GM10847 (cell line): ENCODE results near the gene TMPRSS9.

Experiments
- POLR2A ChIP-seq: IDR thresholded peaks from 2 replicates; pipeline ENCODE4 v1.6.1; 2011; ENCODE audit not compliant: insufficient read length; ENCODE audit errors: extremely low read depth

TMPRSS9 gene

DNA sequence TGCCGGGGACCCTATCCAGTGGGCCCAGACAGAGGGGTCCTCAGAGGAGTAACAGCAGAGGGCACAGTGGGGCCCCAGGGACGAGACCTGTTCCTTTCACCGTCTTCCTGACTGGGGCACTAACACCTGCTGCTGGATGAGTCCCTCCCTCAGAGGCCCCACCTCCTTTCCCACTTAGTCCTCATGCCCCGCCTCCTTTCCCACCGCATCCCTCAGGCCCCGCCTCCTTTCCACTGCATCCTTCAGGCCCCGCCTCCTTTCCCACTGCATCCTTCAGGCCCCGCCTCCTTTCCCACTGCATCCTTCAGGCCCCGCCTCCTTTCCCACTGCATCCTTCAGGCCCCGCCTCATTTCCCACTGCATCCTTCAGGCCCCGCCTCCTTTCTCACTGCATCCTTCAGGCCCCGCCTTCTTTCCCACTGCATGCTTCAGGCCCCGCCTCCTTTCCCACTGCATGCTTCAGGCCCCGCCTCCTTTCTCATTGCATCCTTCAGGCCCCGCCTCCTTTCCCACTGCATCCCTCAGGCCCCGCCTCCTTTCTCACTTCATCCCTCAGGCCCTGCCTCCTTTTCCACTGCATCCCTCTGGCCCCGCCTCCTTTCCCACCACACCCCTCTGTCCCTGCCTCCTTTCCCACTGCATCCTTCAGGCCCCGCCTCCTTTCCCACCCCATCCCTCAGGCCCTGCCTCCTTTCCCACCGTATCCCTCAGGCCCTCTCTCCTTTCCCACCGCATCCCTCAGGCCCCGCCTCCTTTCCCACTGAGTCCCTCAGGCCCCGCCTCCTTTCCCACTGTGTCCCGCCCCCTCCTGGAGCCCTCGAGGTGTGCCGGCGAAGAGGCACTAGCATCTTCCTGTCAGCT lies 24.8 kb upstream of the TMPRSS9 start:
- TF ChIP-seq POLR2A: no peak

DNA sequence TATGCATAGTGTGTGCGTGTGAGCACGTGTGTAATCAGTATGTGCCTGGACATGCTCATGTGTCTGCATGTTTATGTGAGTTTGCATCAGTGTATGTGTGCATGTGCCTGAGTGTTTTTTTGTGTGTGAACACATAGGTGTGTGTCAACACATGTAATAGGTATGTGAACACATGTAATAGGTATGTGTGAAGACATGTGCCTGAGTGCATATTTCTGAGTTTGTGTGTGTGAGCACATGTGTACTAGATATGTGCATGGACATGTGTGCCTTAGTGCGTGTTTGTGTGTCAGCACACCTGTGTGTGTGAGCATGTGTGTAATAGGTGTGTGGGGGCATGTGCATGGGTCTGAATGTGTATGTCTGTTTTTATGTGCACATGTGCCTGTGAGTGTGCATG lies 24.2 kb upstream of the TMPRSS9 start:
- no peak for TF ChIP-seq POLR2A

DNA sequence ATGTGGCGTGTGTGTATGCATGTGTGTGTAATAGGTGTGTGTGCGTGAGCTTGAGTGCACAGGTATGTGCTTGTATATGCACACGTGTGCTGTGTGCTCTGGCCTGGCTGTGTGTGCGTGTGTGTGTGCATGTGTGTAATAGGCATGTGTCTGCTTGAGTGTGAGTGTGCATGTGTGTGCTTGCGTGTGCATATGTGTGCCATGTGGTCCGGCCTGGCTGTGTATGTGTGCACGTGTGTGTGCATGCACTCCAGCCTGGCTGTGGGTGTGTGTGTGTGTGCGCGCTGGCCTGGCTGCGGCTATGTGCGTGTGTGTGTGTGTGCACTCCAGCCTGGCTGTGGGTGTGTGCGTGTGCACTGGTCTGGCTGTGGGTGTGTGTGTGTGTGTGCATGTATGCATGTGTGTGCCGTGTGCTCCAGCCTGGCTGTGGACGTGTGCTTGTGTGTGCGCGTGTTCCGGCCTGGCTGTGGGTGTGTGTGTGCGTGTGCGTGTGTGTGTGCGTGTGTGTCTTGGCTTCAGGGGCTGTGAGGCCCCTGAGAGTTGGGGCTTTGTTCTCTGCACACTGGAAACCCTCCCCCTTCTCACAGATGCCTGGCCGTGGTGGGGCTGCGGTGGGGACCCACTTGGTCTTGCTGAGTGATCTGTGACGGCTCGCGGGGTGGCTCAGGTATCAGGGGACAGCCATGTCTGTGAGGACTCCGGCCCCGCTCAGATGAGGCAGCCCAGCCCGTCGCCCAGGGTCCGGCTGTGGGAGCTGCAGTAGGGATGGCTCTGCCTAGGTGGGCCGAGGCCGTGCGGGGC lies 23.3 kb upstream of the TMPRSS9 start:
- TF ChIP-seq POLR2A: no peak

GRCh38 chr19:2337329-2337707 lies 22.7 kb upstream of the TMPRSS9 start:
- TF ChIP-seq POLR2A: no peak

- TF ChIP-seq POLR2A: no peak
These were observed 21.9 kb upstream of the TMPRSS9 start for GRCh38 chr19:2338055-2338615.

- TF ChIP-seq POLR2A: no peak
These were observed 21.1 kb upstream of the TMPRSS9 start for GRCh38 chr19:2338751-2339643.

- no peak for TF ChIP-seq POLR2A
These were observed 20.3 kb upstream of the TMPRSS9 start for GRCh38 chr19:2339644-2340310.

DNA sequence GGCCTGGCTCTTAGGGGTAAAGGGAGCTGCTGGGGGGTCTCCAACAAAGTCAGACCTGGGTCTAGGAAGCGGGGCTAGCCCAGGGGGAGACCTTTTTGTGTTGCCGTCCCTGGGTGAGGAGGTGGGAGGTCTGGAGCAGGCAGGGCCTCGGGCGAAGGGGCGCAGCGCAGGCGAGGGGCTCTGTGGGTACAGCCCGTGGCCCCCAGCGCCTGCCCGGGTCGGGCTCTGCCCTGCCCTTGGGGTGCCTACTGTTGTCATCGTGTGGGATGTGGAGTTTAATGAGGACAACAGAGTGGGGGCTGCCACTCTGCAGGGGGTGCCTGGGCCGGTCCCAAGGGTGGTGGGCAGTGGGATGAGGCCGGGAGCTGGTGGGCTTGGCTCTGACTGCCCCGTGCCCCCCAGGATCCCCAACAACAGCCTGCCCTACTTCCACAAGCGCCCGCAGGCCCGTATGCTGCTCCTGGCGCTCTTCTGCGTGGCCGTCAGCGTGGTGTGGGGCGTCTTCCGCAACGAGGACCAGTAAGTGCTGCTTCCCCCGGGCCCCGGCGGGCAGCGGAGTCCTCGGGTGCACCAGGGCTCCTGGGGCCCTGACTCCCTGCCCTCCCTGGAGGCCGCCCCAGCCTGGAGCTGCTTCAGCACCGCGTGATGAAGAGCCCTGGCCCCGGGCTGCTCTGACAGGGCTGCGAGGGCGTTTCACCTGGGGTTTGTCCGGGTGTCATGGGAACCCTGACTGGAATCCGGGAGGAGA lies 19.4 kb upstream of the TMPRSS9 start:
- TF ChIP-seq POLR2A: no peak

- TF ChIP-seq POLR2A: no peak
These were observed 18.8 kb upstream of the TMPRSS9 start for GRCh38 chr19:2341244-2341751.

- TF ChIP-seq POLR2A: no peak
These were observed 18.1 kb upstream of the TMPRSS9 start for GRCh38 chr19:2341982-2342381.

- TF ChIP-seq POLR2A: no peak
These were observed 17.3 kb upstream of the TMPRSS9 start for GRCh38 chr19:2342656-2343288.

DNA sequence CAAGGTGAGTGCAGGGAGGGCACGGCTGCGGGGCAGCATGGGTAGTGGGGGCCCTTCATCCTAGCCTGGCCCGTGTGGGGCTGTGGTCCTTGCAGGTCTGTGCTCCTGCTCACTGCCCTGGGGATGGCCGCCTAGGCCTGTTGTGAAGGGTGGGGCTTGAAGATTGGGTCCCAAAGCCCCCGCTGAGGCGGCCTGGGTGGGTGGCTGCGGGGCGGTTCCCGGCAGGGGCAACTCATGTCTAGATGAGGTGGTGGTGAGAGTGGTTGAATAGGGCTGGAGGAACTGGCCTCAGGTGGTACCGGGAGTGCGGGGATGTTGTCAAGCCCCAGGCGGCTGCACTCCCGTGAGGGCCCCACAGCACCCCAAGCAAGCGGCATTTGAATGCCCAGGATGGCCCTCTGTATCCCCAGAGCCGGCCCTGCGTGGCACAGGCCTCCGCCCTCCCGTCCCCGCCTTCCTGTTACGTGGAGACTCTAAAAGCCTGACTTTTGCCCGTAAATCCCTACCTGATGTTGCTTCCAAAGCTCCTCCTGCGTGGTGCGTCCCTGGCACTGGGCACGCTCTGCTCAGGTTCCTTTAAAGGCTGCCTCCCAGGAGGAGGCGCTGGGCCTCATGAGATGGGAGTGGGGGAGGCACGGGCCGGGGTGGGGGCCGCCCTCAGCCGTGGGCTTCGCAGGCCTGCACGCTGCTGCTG lies 16.6 kb upstream of the TMPRSS9 start:
- no peak for TF ChIP-seq POLR2A
